NCI-H345 treated with DMSO at 0.1 percent for 48 hours (cell line): ENCODE data around the gene RAB39B.

ENCODE experiments used
- DNase-seq: peaks from one replicate; lab custom pipeline; 2025; ENCODE audit not compliant: unreplicated experiment; lab: John Stamatoyannopoulos, UW

Gene RAB39B

GRCh38 chrX:155216179-155216939 is 47.9 kb downstream of the RAB39B start, which contains the start of gene VBP1:
Gene VBP1 (plus strand): TSS chrX:155216460. CDS start chrX:155216483, 23 bp downstream.
- peak; percentile 89 for DNase-seq

DNA sequence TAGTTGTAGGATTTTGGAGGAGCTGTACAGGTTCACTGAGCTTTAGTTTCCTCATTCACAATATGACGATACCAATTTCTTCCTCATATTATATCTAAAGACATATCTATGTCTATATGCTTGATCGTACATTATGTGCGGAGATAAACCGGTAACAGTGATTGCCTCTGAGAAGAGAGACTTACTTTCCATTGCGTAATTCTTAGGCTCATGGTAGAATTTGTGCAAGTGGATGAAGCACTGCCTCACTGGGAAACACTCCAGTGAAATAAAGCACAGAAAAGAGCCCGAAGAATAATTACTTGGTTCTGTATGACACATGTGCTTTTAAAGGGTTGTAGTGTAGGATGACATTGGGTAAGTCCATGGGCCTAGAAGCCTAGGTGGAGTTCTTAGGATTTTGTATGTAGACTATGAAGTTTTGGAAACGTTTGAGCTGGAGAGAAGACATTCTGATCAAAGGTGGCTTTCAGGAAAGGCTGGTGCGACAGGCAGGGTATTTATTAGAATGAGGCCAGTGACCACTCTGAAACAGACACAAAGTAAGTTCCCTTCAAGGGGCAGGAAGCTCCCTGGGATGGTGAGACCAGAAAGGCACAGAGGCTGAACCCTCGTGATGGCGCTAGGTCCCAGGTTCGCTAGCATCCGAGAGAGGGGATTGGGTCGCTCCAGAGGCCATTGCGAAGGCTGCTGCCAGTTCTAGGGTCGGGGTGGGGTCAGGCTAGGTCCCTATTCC is 48.7 kb downstream of the RAB39B start:
- no peak for DNase-seq

- DNase-seq = no peak
Observed at GRCh38 chrX:155213731-155214130, 50.6 kb downstream of the RAB39B start.

DNA sequence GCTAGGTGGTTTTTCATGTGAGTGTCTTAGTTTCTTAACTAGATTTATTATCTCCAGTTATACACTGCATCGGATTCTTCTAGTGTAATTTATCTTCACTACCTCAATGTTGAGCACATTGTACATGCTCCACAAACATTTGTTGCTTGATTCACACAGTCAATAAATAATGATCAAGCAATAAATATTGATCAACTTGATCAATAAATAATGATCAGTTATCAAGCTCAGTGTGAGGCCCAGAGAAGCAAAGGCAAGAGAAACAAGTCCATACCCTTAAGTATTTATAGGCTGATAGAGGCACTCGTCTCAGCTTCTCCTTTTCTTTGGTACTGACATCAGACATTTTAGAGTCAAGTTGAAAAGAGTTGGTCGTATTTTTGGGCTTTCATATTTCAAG is 53.1 kb downstream of the RAB39B start:
- no peak for DNase-seq
